NCI-H1092 (cell line): ENCODE measurements around the gene WFS1.

ENCODE experiments used
- DNase-seq: peaks from one replicate; lab custom pipeline; 2025; lab: John Stamatoyannopoulos, UW

The WFS1 gene

GRCh38 chr4:6324999-6325787 is 55.5 kb downstream of the WFS1 start:
- DNase-seq = no peak

- DNase-seq = no peak
Measured at GRCh38 chr4:6325788-6326290, 56.2 kb downstream of the WFS1 start.

GRCh38 chr4:6326312-6327060 is 56.8 kb downstream of the WFS1 start:
- no peak for DNase-seq

- DNase-seq = peak; percentile 56
Measured at GRCh38 chr4:6327220-6327917, 57.7 kb downstream of the WFS1 start.

GRCh38 chr4:6328526-6328925 is 58.9 kb downstream of the WFS1 start:
- no peak for DNase-seq

GRCh38 chr4:6329478-6330383 is 60.1 kb downstream of the WFS1 start:
- DNase-seq = no peak

GRCh38 chr4:6330384-6330767 is 60.7 kb downstream of the WFS1 start:
- no peak for DNase-seq

GRCh38 chr4:6331018-6331417 is 61.4 kb downstream of the WFS1 start:
- no peak for DNase-seq

GRCh38 chr4:6331468-6331867 is 61.8 kb downstream of the WFS1 start:
- DNase-seq = no peak

GRCh38 chr4:6332042-6332668 is 62.5 kb downstream of the WFS1 start:
- no peak for DNase-seq

GRCh38 chr4:6332669-6333050 is 63.0 kb downstream of the WFS1 start:
- no peak for DNase-seq

- no peak for DNase-seq
Measured at GRCh38 chr4:6333301-6334202, 63.9 kb downstream of the WFS1 start.

- DNase-seq = no peak
Measured at GRCh38 chr4:6334203-6334887, 64.7 kb downstream of the WFS1 start.

GRCh38 chr4:6335040-6335590 is 65.5 kb downstream of the WFS1 start:
- DNase-seq = no peak

GRCh38 chr4:6336166-6336565 is 66.5 kb downstream of the WFS1 start:
- DNase-seq = no peak

GRCh38 chr4:6337331-6337935 is 67.8 kb downstream of the WFS1 start:
- DNase-seq = no peak

- DNase-seq = no peak
Measured at GRCh38 chr4:6338175-6338950, 68.7 kb downstream of the WFS1 start.
